Measurements from ENCODE around the gene MED27. TPM values are rescaled to one million over a fixed set of nuclear protein-coding genes. Genes with fewer than 3 reads are reported as not detected.

MED27 gene
- total and polyA plus RNA-seq, 2 of the 8 experiments (the other 6 are each of a cell fraction or from before 2014, with no cell fraction given): 29.9 to 56.5 TPM

DNA sequence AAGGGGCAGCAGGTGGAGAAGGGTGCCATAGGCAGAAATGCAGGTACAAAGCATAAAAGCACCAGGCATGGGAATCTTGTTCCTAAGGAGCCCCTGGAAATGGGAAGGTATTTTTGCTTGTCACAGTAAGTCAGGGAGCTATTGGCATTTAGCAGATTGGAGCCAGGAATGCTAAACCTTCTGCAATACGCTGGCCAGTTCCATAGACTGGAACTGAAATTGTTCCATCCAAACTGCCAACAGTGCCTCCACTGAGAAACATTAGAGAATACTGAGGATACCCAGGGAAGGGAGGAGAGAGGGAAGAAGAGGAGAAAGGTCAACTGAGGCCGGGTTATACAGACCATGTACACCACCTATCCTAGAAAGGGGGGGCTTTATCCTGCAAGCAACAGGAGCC, 162.7 kb downstream of the MED27 start:
- CTCF ChIA-PET (ENCODE audit: partially characterized antibody): no interaction called here
- Histone ChIP-seq H3K27me3 (replicated peaks in 1 of 4; ENCODE audit: control insufficient read depth in 3 of 4, extremely low read depth in 1 of 4, insufficient read depth in 3 of 4, low read length in 3 of 4) (no peaks in the 10 kb centered on the region), H4K8ac (ENCODE audit: extremely low read depth, insufficient read depth, low read length) (no peak overlapping the region), H3K79me2 (ENCODE audit: control insufficient read depth in 1 of 2, insufficient read depth in 2 of 2, low read length in 2 of 2) (no peaks in the 10 kb centered on the region; a peak in 2 of 4 replicates), H2AFZ (ENCODE audit: low read length) (no peak overlapping the region), H2BK5ac (ENCODE audit: low read depth, low read length) (no peak overlapping the region), H3K36me3 (ENCODE audit: control insufficient read depth in 2 of 4, insufficient read depth in 4 of 4, low read length in 3 of 4) (no peaks in the 10 kb centered on the region), H2BK15ac (ENCODE audit: low read length) (no peak overlapping the region), H3K4ac (replicated peaks; ENCODE audit: insufficient read length, low read depth, low read length) (no peak overlapping the region), H3K9me3 (ENCODE audit: insufficient read depth in 2 of 2, low read depth in 1 of 2, low read length in 1 of 2) (no peaks in the 10 kb centered on the region), H3K23ac (ENCODE audit: insufficient read length) (no peak overlapping the region), H3K27ac (ENCODE audit: low read depth, low read length) (no peak overlapping the region), H3K9ac (replicated peaks in 1 of 4; ENCODE audit: extremely low read depth in 1 of 4, low read depth in 3 of 4, low read length in 3 of 4) (no peak overlapping the region), H2AK5ac (ENCODE audit: low read depth, low read length) (no peak overlapping the region), H4K91ac (replicated peaks; ENCODE audit: insufficient read length, low read length) (no peak overlapping the region), H2BK20ac (ENCODE audit: low read length) (no peak overlapping the region), H3K14ac (ENCODE audit: insufficient read length) (no peak overlapping the region), H2BK120ac (replicated peaks; ENCODE audit: low read depth, low read length) (no peak overlapping the region), H3K23me2 (ENCODE audit: low read depth, low read length) (no peaks in the 10 kb centered on the region), H4K20me1 (replicated peaks in 1 of 2; ENCODE audit: control insufficient read depth in 1 of 2, insufficient read depth in 2 of 2, low read length in 2 of 2) (peaks cover 1 to 2% of the 10 kb centered on the region in 2 experiments), H3K4me3 (ENCODE audit: extremely low read depth in 1 of 4, insufficient read depth in 2 of 4, low read depth in 3 of 4, low read length in 4 of 4) (no peak overlapping the region), H2BK12ac (ENCODE audit: low read depth, low read length) (no peak overlapping the region), H3K79me1 (ENCODE audit: low read depth, low read length) (peaks cover 3% of the 10 kb centered on the region; the same call in 1 of the 2 replicates), H3K56ac (replicated peaks; ENCODE audit: insufficient read length, low read depth, low read length) (no peak overlapping the region), H3K18ac (ENCODE audit: extremely low read depth, low read length) (no peak overlapping the region), H3K4me2 (ENCODE audit: insufficient read depth in 1 of 2, low read depth in 2 of 2, low read length in 2 of 2) (no peak overlapping the region), H4K5ac (ENCODE audit: insufficient read length, low read depth, low read length) (no peak overlapping the region), H3K4me1 (replicated peaks in 1 of 4; ENCODE audit: control insufficient read depth in 3 of 4, insufficient read depth in 4 of 4, low read length in 3 of 4) (peaks cover 0 to 4% (median 2%) of the 10 kb centered on the region in 4 experiments; a peak in 5 of 7 replicates)
- POLR2A ChIA-PET (ENCODE audit: partially characterized antibody): no interaction called here
- no peak for FAIRE-seq
- WGBS, 2 experiments (ENCODE audit: extremely low coverage in 1 of 2, insufficient coverage in 1 of 2, insufficient read length in 1 of 2, insufficient replicate concordance in 2 of 2, low coverage in 1 of 2, low lambda C conversion rate in 2 of 2, missing lambda C conversion rate in 1 of 2): 89% methylated on average over 2 of the region's 2 CpGs; no CpG with 5 or more reads in 1 of the 2 experiments
- TF ChIP-seq PHF8 (conservative IDR thresholded peaks at IDR 0.05; ENCODE audit: low read depth, low read length) (no peak), CEBPB (IDR thresholded peaks at IDR 0.05; ENCODE audit: low read depth, low read length) (no peak)
- TF ChIP-seq, protein P1, sequence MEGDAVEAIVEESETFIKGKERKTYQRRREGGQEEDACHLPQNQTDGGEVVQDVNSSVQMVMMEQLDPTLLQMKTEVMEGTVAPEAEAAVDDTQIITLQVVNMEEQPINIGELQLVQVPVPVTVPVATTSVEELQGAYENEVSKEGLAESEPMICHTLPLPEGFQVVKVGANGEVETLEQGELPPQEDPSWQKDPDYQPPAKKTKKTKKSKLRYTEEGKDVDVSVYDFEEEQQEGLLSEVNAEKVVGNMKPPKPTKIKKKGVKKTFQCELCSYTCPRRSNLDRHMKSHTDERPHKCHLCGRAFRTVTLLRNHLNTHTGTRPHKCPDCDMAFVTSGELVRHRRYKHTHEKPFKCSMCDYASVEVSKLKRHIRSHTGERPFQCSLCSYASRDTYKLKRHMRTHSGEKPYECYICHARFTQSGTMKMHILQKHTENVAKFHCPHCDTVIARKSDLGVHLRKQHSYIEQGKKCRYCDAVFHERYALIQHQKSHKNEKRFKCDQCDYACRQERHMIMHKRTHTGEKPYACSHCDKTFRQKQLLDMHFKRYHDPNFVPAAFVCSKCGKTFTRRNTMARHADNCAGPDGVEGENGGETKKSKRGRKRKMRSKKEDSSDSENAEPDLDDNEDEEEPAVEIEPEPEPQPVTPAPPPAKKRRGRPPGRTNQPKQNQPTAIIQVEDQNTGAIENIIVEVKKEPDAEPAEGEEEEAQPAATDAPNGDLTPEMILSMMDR (IDR thresholded peaks at IDR 0.05; ENCODE audit: control extremely low read depth in 1 of 3, insufficient read depth in 1 of 3, low read depth in 1 of 3, low read length in 3 of 3): no peak
- TF ChIP-seq, protein P2, sequence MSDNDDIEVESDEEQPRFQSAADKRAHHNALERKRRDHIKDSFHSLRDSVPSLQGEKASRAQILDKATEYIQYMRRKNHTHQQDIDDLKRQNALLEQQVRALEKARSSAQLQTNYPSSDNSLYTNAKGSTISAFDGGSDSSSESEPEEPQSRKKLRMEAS (IDR thresholded peaks at IDR 0.05): no peak
- DNase-seq (ENCODE audit: low read depth in 1 of 2, low spot score in 2 of 2): no peak
